GM21381 (cell line): Measurements from ENCODE around the gene NUFIP1.
"Not testable (repeated sequence)": the region's sequence is repeated elsewhere in the genome, so short reads cannot be mapped to it uniquely, and the experiment has no call there.

Experiments
- ATAC-seq: cut with Tn5 transposase; IDR thresholded peaks from one replicate; pipeline ENCODE4 v1.9.1; 2021; ENCODE audit warnings: mild to moderate bottlenecking, moderate library complexity; ENCODE audit not compliant: unreplicated experiment

The NUFIP1 gene

GRCh38 chr13:44969551-44970484 is 19.5 kb downstream of the NUFIP1 start:
- ATAC-seq: no peak

GRCh38 chr13:44968434-44968815 is 20.8 kb downstream of the NUFIP1 start:
- no peak for ATAC-seq

GRCh38 chr13:44967704-44968433 is 21.4 kb downstream of the NUFIP1 start:
- no peak for ATAC-seq

- no peak for ATAC-seq
Observed at GRCh38 chr13:44961997-44962396, 27.3 kb downstream of the NUFIP1 start.

- no peak for ATAC-seq
Observed at GRCh38 chr13:44955406-44955805, 33.9 kb downstream of the NUFIP1 start.

GRCh38 chr13:44954224-44954623 is 35.0 kb downstream of the NUFIP1 start:
- ATAC-seq: no peak

GRCh38 chr13:44952671-44953070 is 36.6 kb downstream of the NUFIP1 start:
- no peak for ATAC-seq

GRCh38 chr13:44951184-44951583 is 38.1 kb downstream of the NUFIP1 start:
- ATAC-seq: no peak

- not testable (repeated sequence) for ATAC-seq
Observed at GRCh38 chr13:44943411-44943810, 45.9 kb downstream of the NUFIP1 start.

GRCh38 chr13:44938854-44939253 is 50.4 kb downstream of the NUFIP1 start:
- ATAC-seq: no peak

- no peak for ATAC-seq
Observed at GRCh38 chr13:44936246-44936645, 53.0 kb downstream of the NUFIP1 start.

- ATAC-seq: no peak
Observed at GRCh38 chr13:44934724-44935123, 54.5 kb downstream of the NUFIP1 start.

GRCh38 chr13:44932850-44933251 is 56.4 kb downstream of the NUFIP1 start:
- no peak for ATAC-seq

- no peak for ATAC-seq
Observed at GRCh38 chr13:44932171-44932849, 57.0 kb downstream of the NUFIP1 start.

- ATAC-seq: no peak
Observed at GRCh38 chr13:44930963-44931623, 58.2 kb downstream of the NUFIP1 start.

GRCh38 chr13:44930280-44930679 is 59.0 kb downstream of the NUFIP1 start:
- no peak for ATAC-seq

- ATAC-seq: no peak
Observed at GRCh38 chr13:44929692-44930091, 59.6 kb downstream of the NUFIP1 start.

- ATAC-seq: no peak
Observed at GRCh38 chr13:44927968-44928367, 61.3 kb downstream of the NUFIP1 start.

- no peak for ATAC-seq
Observed at GRCh38 chr13:44921931-44922758, 67.1 kb downstream of the NUFIP1 start.

- no peak for ATAC-seq
Observed at GRCh38 chr13:44921246-44921877, 67.9 kb downstream of the NUFIP1 start.
